Skeletal muscle tissue (tissue), 4 donors: ENCODE results near the gene C1orf185. TPM values are rescaled to one million over a fixed set of nuclear protein-coding genes. Genes with fewer than 3 reads are reported as not detected.
"Not testable (repeated sequence)": the region's sequence is repeated elsewhere in the genome, so short reads cannot be mapped to it uniquely, and the experiment has no call there.

ENCODE experiments used
- H3K27ac ChIP-seq: one replicate; pipeline ENCODE4 v1.7.0; 2013; ENCODE audit warnings: mild to moderate bottlenecking, low read depth, low read length, inconsistent platforms
- H3K27me3 ChIP-seq, 3 donors: one replicate each; pipeline ENCODE4 v1.7.0; 2013; ENCODE audit warnings: low read length in 3 of 3; ENCODE audit not compliant: control insufficient read depth in 3 of 3, insufficient read depth in 3 of 3
- H3K36me3 ChIP-seq, 3 donors: one replicate each; pipeline ENCODE4 v1.7.0; 2013; ENCODE audit warnings: low read length in 3 of 3; ENCODE audit not compliant: control insufficient read depth in 3 of 3, insufficient read depth in 3 of 3
- H3K4me1 ChIP-seq, 3 donors: one replicate each; pipeline ENCODE4 v1.7.0; 2013; ENCODE audit warnings: low read length in 3 of 3, mild to moderate bottlenecking in 3 of 3; ENCODE audit not compliant: control insufficient read depth in 3 of 3, insufficient read depth in 3 of 3
- H3K4me3 ChIP-seq, 3 donors: one replicate each; pipeline ENCODE4 v1.7.0; 2013; ENCODE audit warnings: low read length in 3 of 3
- H3K9ac ChIP-seq, 3 donors: one replicate each; pipeline ENCODE4 v1.7.0; 2013; ENCODE audit warnings: low read length in 3 of 3, mild to moderate bottlenecking in 3 of 3, moderate library complexity in 2 of 3, low read depth in 1 of 3
- H3K9me3 ChIP-seq, 3 donors: one replicate each; pipeline ENCODE4 v1.7.0; 2013; ENCODE audit warnings: low read length in 3 of 3; ENCODE audit not compliant: control insufficient read depth in 3 of 3
- total RNA-seq: library from RNA; depleted of rRNA; stranded (reverse); fragments of >200 nt; gene quantifications from one replicate; pipeline ENCODE4 v1.2.3, GENCODE V29; 2014
- donor health status: Osteomylitis.

Gene C1orf185
- total RNA-seq, 1 donor from 2014 or later, result not detected

- Histone ChIP-seq H3K36me3 (no peaks in the 10 kb centered on the region), H3K27ac (no peak overlapping the region), H3K9me3 (peaks cover 0 to 3% (median 0%) of the 10 kb centered on the region in 3 donors), H3K4me3 (no peak overlapping the region), H3K4me1 (no peaks in the 10 kb centered on the region), H3K9ac (no peak overlapping the region), H3K27me3 (no peaks in the 10 kb centered on the region)
Measured at GRCh38 chr1:51131185-51131584, 29.2 kb downstream of the C1orf185 start.

GRCh38 chr1:51133045-51133444 lies 31.0 kb downstream of the C1orf185 start:
- H3K27ac ChIP-seq, result no peak overlapping the region
- H3K36me3 ChIP-seq, result no peaks in the 10 kb centered on the region
- peaks cover 0 to 3% (median 0%) of the 10 kb centered on the region in 3 donors for H3K9me3 ChIP-seq
- H3K4me1 ChIP-seq, result no peaks in the 10 kb centered on the region
- H3K9ac ChIP-seq, result no peak overlapping the region
- no peaks in the 10 kb centered on the region for H3K27me3 ChIP-seq
- no peak overlapping the region for H3K4me3 ChIP-seq

DNA sequence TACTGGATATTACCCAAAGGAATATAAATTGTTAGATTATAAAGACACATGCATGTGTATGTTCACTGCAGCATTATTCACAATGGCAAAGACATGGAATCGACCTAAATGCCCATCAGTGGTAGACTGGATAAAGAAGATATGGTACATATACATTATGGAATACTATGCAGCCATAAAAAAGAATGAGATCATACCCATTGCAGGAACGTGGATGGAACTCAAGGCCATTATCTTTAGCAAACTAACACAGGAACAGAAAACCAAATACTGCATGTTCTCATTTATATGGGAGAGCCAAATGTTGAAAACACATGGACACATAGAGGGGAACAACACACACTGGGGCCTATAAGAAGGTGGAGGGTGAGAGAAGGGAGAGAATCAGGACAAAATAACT lies 35.7 kb downstream of the C1orf185 start:
- not testable (repeated sequence) for H3K4me1 ChIP-seq, H3K36me3 ChIP-seq, H3K9me3 ChIP-seq, H3K4me3 ChIP-seq, H3K27me3 ChIP-seq, H3K9ac ChIP-seq, H3K27ac ChIP-seq

- Histone ChIP-seq H3K27me3 (no peaks in the 10 kb centered on the region), H3K27ac (no peak overlapping the region), H3K9me3 (no peaks in the 10 kb centered on the region), H3K4me3 (no peak overlapping the region), H3K36me3 (no peaks in the 10 kb centered on the region), H3K9ac (no peak overlapping the region), H3K4me1 (no peaks in the 10 kb centered on the region)
Measured at GRCh38 chr1:51139474-51139873, 37.4 kb downstream of the C1orf185 start.

DNA sequence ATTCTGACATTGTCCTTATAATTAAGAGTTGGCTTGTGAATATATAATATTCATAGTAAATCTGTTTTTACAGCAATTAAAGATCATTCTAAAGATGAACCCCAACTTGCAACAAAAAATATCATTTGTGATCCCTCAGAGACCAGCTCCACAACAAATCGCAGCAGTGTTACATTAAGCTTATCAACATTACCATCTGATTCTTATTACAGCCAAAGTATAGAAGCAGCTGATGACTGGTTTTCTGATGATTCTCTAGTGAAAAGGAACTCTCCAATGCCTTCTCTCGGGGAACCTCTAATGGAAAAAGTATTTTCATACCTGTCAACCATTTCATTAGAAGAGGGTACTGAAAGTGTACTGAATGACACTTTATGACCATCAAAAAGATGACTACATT lies 45.4 kb downstream of the C1orf185 start:
- no peaks in the 10 kb centered on the region for H3K27me3 ChIP-seq
- H3K4me3 ChIP-seq, result no peak overlapping the region
- no peaks in the 10 kb centered on the region for H3K9me3 ChIP-seq
- H3K27ac ChIP-seq, result no peak overlapping the region
- no peaks in the 10 kb centered on the region for H3K4me1 ChIP-seq
- H3K36me3 ChIP-seq, result no peaks in the 10 kb centered on the region
- no peak overlapping the region for H3K9ac ChIP-seq

GRCh38 chr1:51154776-51155175 lies 52.7 kb downstream of the C1orf185 start:
- Histone ChIP-seq H3K27ac (no peak overlapping the region), H3K36me3 (no peaks in the 10 kb centered on the region), H3K27me3 (peaks cover 0 to 3% (median 2%) of the 10 kb centered on the region in 3 donors), H3K4me3 (no peak overlapping the region), H3K9ac (no peak overlapping the region), H3K4me1 (no peaks in the 10 kb centered on the region), H3K9me3 (peaks cover 0 to 12% (median 5%) of the 10 kb centered on the region in 3 donors)

- Histone ChIP-seq H3K36me3 (no peaks in the 10 kb centered on the region), H3K9me3 (peaks cover 0 to 12% (median 5%) of the 10 kb centered on the region in 3 donors), H3K27ac (no peak overlapping the region), H3K4me3 (no peak overlapping the region), H3K27me3 (peaks cover 0 to 3% (median 2%) of the 10 kb centered on the region in 3 donors), H3K4me1 (no peaks in the 10 kb centered on the region), H3K9ac (no peak overlapping the region)
Measured at GRCh38 chr1:51156752-51157151, 54.7 kb downstream of the C1orf185 start.

GRCh38 chr1:51157395-51157794 lies 55.4 kb downstream of the C1orf185 start:
- Histone ChIP-seq H3K4me1 (no peaks in the 10 kb centered on the region), H3K27me3 (peaks cover 0 to 3% (median 2%) of the 10 kb centered on the region in 3 donors), H3K9ac (no peak overlapping the region), H3K36me3 (no peaks in the 10 kb centered on the region), H3K4me3 (no peak overlapping the region), H3K27ac (no peak overlapping the region), H3K9me3 (peaks cover 0 to 12% (median 5%) of the 10 kb centered on the region in 3 donors)

DNA sequence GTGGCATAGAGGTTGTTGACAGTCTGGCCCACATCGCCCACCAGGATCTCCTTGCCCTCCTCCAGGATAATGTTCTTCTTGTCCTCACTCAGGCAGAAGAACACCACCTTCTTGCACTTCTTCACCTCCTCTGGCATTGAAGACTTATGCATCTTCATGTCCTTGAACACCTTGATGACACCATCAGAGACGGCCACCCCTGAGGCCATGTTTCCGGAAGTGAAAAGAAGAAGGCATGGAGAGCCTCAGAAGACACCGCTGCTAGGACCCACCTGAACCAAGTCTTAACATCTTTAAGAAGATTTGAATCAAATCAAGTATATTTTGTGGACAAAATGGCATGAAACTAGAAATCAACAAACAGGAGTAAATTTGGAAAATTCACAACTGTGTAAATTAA lies 56.2 kb downstream of the C1orf185 start:
- H3K27me3 ChIP-seq, result peaks cover 0 to 3% (median 2%) of the 10 kb centered on the region in 3 donors
- H3K27ac ChIP-seq, result no peak overlapping the region
- no peaks in the 10 kb centered on the region for H3K36me3 ChIP-seq
- H3K4me3 ChIP-seq, result no peak overlapping the region
- no peaks in the 10 kb centered on the region for H3K4me1 ChIP-seq
- H3K9ac ChIP-seq, result no peak overlapping the region
- H3K9me3 ChIP-seq, result peaks cover 0 to 12% (median 5%) of the 10 kb centered on the region in 3 donors

GRCh38 chr1:51162560-51162959 lies 60.5 kb downstream of the C1orf185 start:
- H3K27me3 ChIP-seq, H3K4me1 ChIP-seq, H3K9ac ChIP-seq, H3K27ac ChIP-seq, H3K9me3 ChIP-seq, H3K36me3 ChIP-seq, H3K4me3 ChIP-seq: not testable (repeated sequence)

DNA sequence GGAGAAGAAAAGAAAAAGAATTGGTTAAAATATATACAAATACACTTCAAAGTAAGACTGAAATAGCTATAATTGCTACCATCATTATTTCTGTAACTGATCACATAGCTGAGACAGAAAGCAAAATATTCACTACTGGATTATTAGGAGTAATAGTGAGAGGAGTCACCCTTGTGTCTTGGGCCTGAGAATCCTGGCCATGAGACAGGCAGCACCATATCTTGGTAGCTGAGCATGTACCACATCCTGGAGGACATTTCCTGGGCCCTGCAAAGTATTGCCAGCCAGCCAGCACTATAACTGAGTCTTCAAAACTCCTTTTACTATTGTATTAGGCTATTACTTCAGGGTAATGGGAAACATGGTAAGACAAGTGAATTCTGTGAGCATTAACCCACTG lies 63.5 kb downstream of the C1orf185 start:
- Histone ChIP-seq H3K4me3 (no peak overlapping the region), H3K9me3 (no peaks in the 10 kb centered on the region), H3K4me1 (no peaks in the 10 kb centered on the region), H3K36me3 (no peaks in the 10 kb centered on the region), H3K9ac (no peak overlapping the region), H3K27ac (no peak overlapping the region), H3K27me3 (no peaks in the 10 kb centered on the region)
